ENCODE results near the gene KLHL2.

DNA sequence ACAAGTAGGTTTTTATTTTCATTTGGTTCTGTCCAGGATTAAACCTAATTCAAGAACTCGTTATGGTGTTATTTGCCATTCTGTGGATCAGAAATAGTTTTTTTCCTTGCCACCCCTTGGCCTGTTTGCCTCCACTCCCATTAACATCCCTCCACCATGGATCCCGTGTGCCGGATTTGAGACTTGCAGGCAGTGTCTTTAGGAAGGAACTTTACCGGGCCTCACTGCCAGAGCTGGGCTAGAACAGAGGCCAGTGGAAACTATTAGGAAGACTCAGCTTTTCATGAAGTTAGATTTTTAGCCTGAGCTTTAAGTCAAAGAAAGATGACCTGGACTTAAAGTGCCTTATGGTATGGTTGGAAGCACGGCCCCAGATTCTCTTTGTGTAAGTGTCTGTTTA is 2.4 kb downstream of the KLHL2 start:
- TF ChIP-seq SMAD3 (CRISPR knock-in tag; IDR thresholded peaks at IDR 0.05; ENCODE audit: borderline replicate concordance), result no peak
- TF ChIP-seq, protein P1, sequence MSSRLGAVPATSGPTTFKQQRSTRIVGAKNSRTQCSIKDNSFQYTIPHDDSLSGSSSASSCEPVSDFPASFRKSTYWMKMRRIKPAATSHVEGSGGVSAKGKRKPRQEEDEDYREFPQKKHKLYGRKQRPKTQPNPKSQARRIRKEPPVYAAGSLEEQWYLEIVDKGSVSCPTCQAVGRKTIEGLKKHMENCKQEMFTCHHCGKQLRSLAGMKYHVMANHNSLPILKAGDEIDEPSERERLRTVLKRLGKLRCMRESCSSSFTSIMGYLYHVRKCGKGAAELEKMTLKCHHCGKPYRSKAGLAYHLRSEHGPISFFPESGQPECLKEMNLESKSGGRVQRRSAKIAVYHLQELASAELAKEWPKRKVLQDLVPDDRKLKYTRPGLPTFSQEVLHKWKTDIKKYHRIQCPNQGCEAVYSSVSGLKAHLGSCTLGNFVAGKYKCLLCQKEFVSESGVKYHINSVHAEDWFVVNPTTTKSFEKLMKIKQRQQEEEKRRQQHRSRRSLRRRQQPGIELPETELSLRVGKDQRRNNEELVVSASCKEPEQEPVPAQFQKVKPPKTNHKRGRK (CRISPR knock-in tag; IDR thresholded peaks at IDR 0.05; ENCODE audit: borderline replicate concordance), result no peak
- TF ChIP-seq, protein P2, sequence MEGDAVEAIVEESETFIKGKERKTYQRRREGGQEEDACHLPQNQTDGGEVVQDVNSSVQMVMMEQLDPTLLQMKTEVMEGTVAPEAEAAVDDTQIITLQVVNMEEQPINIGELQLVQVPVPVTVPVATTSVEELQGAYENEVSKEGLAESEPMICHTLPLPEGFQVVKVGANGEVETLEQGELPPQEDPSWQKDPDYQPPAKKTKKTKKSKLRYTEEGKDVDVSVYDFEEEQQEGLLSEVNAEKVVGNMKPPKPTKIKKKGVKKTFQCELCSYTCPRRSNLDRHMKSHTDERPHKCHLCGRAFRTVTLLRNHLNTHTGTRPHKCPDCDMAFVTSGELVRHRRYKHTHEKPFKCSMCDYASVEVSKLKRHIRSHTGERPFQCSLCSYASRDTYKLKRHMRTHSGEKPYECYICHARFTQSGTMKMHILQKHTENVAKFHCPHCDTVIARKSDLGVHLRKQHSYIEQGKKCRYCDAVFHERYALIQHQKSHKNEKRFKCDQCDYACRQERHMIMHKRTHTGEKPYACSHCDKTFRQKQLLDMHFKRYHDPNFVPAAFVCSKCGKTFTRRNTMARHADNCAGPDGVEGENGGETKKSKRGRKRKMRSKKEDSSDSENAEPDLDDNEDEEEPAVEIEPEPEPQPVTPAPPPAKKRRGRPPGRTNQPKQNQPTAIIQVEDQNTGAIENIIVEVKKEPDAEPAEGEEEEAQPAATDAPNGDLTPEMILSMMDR (IDR thresholded peaks at IDR 0.05), result no peak

All from WTC11 (cell line).